Astrocyte (in vitro differentiated cells and primary cell): ENCODE measurements around the gene KSR2. TPM values are rescaled to one million over a fixed set of nuclear protein-coding genes. Genes with fewer than 3 reads are reported as not detected.

Experiments
- DNase-seq: peaks from one replicate; pipeline ENCODE4 v3.0.0-alpha.2; 2010; ENCODE audit warnings: low read depth
- FAIRE-seq: peaks from 2 replicates; lab custom pipeline; 2011; peaks lifted over from hg19 to GRCh38; lab: Jason Lieb, UNC
- H2AFZ ChIP-seq: 2 replicates; pipeline ENCODE4 v1.6.0; 2012; ENCODE audit warnings: low read depth, low read length, inconsistent platforms
- H3K27ac ChIP-seq: 2 replicates; pipeline ENCODE4 v1.5.1; 2011; ENCODE audit warnings: low read depth, low read length, inconsistent platforms
- H3K27me3 ChIP-seq: 2 replicates; pipeline ENCODE4 v1.6.0; 2011; ENCODE audit warnings: low read length, inconsistent platforms; ENCODE audit not compliant: insufficient read depth
- H3K36me3 ChIP-seq: 2 replicates; pipeline ENCODE4 v1.5.1; 2011; ENCODE audit warnings: low read length, inconsistent platforms; ENCODE audit not compliant: insufficient read depth
- H3K4me1 ChIP-seq: 2 replicates; pipeline ENCODE4 v1.5.1; 2011; ENCODE audit warnings: low read length, inconsistent platforms; ENCODE audit not compliant: insufficient read depth
- H3K4me2 ChIP-seq: 2 replicates; pipeline ENCODE4 v1.6.0; 2012; ENCODE audit warnings: low read length, inconsistent platforms
- H3K4me3 ChIP-seq: 2 replicates; pipeline ENCODE4 v1.5.1; 2011; ENCODE audit warnings: low read depth, mild to moderate bottlenecking, low read length, inconsistent platforms; ENCODE audit not compliant: insufficient read depth
- H3K79me2 ChIP-seq: 2 replicates; pipeline ENCODE4 v1.6.0; 2012; ENCODE audit warnings: mild to moderate bottlenecking, low read length, inconsistent platforms; ENCODE audit not compliant: insufficient read depth
- H3K9ac ChIP-seq: 2 replicates; pipeline ENCODE4 v1.6.0; 2012; ENCODE audit warnings: mild to moderate bottlenecking, low read length, inconsistent platforms
- H3K9me3 ChIP-seq: 2 replicates; pipeline ENCODE4 v1.5.1; 2012; ENCODE audit warnings: low read depth, mild to moderate bottlenecking, low read length, inconsistent platforms; ENCODE audit not compliant: insufficient read depth
- H4K20me1 ChIP-seq: 2 replicates; pipeline ENCODE4 v1.6.0; 2012; ENCODE audit warnings: low read length, inconsistent platforms; ENCODE audit not compliant: insufficient read depth
- H3K27ac Mint-ChIP-seq: one replicate; pipeline ENCODE4 v1.8.0; 2021; ENCODE audit warnings: mild to moderate bottlenecking, mixed read lengths; ENCODE audit not compliant: unreplicated experiment
- H3K27me3 Mint-ChIP-seq: one replicate; pipeline ENCODE4 v1.8.0; 2021; ENCODE audit warnings: low read depth, mixed read lengths; ENCODE audit not compliant: unreplicated experiment
- H3K36me3 Mint-ChIP-seq: one replicate; pipeline ENCODE4 v1.8.0; 2021; ENCODE audit warnings: low read depth, mixed read lengths; ENCODE audit not compliant: unreplicated experiment
- H3K4me1 Mint-ChIP-seq: one replicate; pipeline ENCODE4 v1.8.0; 2021; ENCODE audit warnings: low read depth, mixed read lengths; ENCODE audit not compliant: unreplicated experiment
- H3K4me3 Mint-ChIP-seq: one replicate; pipeline ENCODE4 v1.8.0; 2021; ENCODE audit warnings: mild to moderate bottlenecking, moderate library complexity, mixed read lengths; ENCODE audit not compliant: unreplicated experiment
- H3K9me3 Mint-ChIP-seq: one replicate; pipeline ENCODE4 v1.8.0; 2021; ENCODE audit warnings: mild to moderate bottlenecking, mixed read lengths; ENCODE audit not compliant: unreplicated experiment
- CTCF ChIP-seq: IDR thresholded peaks from 2 replicates; pipeline ENCODE4 v1.5.1; 2011; ENCODE audit warnings: low read depth, mild to moderate bottlenecking, inconsistent platforms, low read length, moderate library complexity; ENCODE audit not compliant: insufficient read depth
- EZH2 ChIP-seq: IDR thresholded peaks from 2 replicates; pipeline ENCODE4 v1.6.1; 2012; ENCODE audit warnings: mild to moderate bottlenecking, low read length, inconsistent platforms; ENCODE audit not compliant: insufficient read depth
- total RNA-seq: library from RNA; stranded (reverse); gene quantifications from 2 replicates; pipeline ENCODE4 v1.2.1, GENCODE V29; 2021

KSR2 gene
- total RNA-seq, 1 donor from 2014 or later, result 0.98 TPM

GRCh38 chr12:117498880-117499279, 469.9 kb downstream of the KSR2 start:
- H3K4me3 ChIP-seq, result no peak overlapping the region
- no peak overlapping the region for H2AFZ ChIP-seq
- Mint-ChIP-seq H3K9me3 (peaks cover 3% of the 10 kb centered on the region), H3K36me3 (no peaks in the 10 kb centered on the region), H3K4me1 (peaks cover 4% of the 10 kb centered on the region), H3K4me3 (no peak overlapping the region), H3K27me3 (peaks cover 6% of the 10 kb centered on the region), H3K27ac (no peak overlapping the region)
- no peaks in the 10 kb centered on the region for H4K20me1 ChIP-seq
- H3K79me2 ChIP-seq, result no peaks in the 10 kb centered on the region
- H3K9ac ChIP-seq, result no peak overlapping the region
- no peak for TF ChIP-seq CTCF
- TF ChIP-seq EZH2, result no peak
- no peaks in the 10 kb centered on the region for H3K27me3 ChIP-seq
- DNase-seq (no peak), FAIRE-seq (no peak)
- H3K9me3 ChIP-seq, result no peaks in the 10 kb centered on the region
- H3K36me3 ChIP-seq, result no peaks in the 10 kb centered on the region
- no peak overlapping the region for H3K27ac ChIP-seq
- H3K4me2 ChIP-seq, result no peak overlapping the region
- no peaks in the 10 kb centered on the region for H3K4me1 ChIP-seq

GRCh38 chr12:117498256-117498655, 470.5 kb downstream of the KSR2 start:
- Histone ChIP-seq H3K27ac (no peak overlapping the region), H3K36me3 (no peaks in the 10 kb centered on the region), H3K27me3 (no peaks in the 10 kb centered on the region), H3K79me2 (no peaks in the 10 kb centered on the region), H4K20me1 (no peaks in the 10 kb centered on the region), H3K4me3 (no peak overlapping the region), H3K9ac (no peak overlapping the region), H2AFZ (no peak overlapping the region), H3K9me3 (peaks cover 3% of the 10 kb centered on the region), H3K4me2 (no peak overlapping the region), H3K4me1 (no peaks in the 10 kb centered on the region)
- H3K27ac Mint-ChIP-seq, result no peak overlapping the region
- H3K4me3 Mint-ChIP-seq, result no peak overlapping the region
- H3K4me1 Mint-ChIP-seq, result peaks cover 4% of the 10 kb centered on the region
- no peak for FAIRE-seq
- no peaks in the 10 kb centered on the region for H3K36me3 Mint-ChIP-seq
- TF ChIP-seq CTCF (no peak), EZH2 (no peak)
- peaks cover 7% of the 10 kb centered on the region for H3K27me3 Mint-ChIP-seq
- H3K9me3 Mint-ChIP-seq, result peaks cover 5% of the 10 kb centered on the region
- DNase-seq, result no peak

GRCh38 chr12:117497407-117497806, 471.4 kb downstream of the KSR2 start:
- no peaks in the 10 kb centered on the region for H3K36me3 Mint-ChIP-seq

More at GRCh38 chr12:117497407-117497806, 471.4 kb downstream of the KSR2 start:
- H3K27ac ChIP-seq, result no peak overlapping the region
- TF ChIP-seq CTCF (no peak), EZH2 (no peak)
- H3K4me3 ChIP-seq, result no peak overlapping the region
- peaks cover 3% of the 10 kb centered on the region for H3K9me3 ChIP-seq
- Mint-ChIP-seq H3K27me3 (peaks cover 11% of the 10 kb centered on the region), H3K4me1 (peaks cover 4% of the 10 kb centered on the region), H3K4me3 (no peak overlapping the region), H3K9me3 (peaks cover 7% of the 10 kb centered on the region), H3K27ac (no peak overlapping the region)
- no peaks in the 10 kb centered on the region for H3K79me2 ChIP-seq
- no peaks in the 10 kb centered on the region for H3K4me1 ChIP-seq
- no peak overlapping the region for H3K4me2 ChIP-seq
- H3K9ac ChIP-seq, result no peak overlapping the region
- H4K20me1 ChIP-seq, result no peaks in the 10 kb centered on the region
- no peaks in the 10 kb centered on the region for H3K36me3 ChIP-seq
- DNase-seq, result no peak
- H3K27me3 ChIP-seq, result no peaks in the 10 kb centered on the region
- no peak for FAIRE-seq
- no peak overlapping the region for H2AFZ ChIP-seq
